ENCODE data around the gene C1QBP. TPM values are rescaled to one million over a fixed set of nuclear protein-coding genes. Genes with fewer than 3 reads are reported as not detected.

C1QBP gene
- total RNA-seq, 2 experiments from 2014 or later = 435 to 460 TPM

- CTCF ChIA-PET = interaction anchor here (1.0 kb wide), 1 partner anchor 31 kb away, joined by 5 read pairs; the partner anchor contains the start of gene C1QBP
- peaks cover 38% of the 10 kb centered on the region for H3K36me3 Mint-ChIP-seq (ENCODE audit: low read depth)
- intact Hi-C loops (cut with micrococcal nuclease) = no loop called here
- no peak for DNase-seq
- no peaks in the 10 kb centered on the region for H3K27me3 Mint-ChIP-seq (ENCODE audit: low read depth)
- H3K9me3 Mint-ChIP-seq = no peaks in the 10 kb centered on the region
- H3K4me3 Mint-ChIP-seq = no peak overlapping the region
- peaks cover 31% of the 10 kb centered on the region for H3K4me1 Mint-ChIP-seq (ENCODE audit: low read depth)
- no peak overlapping the region for H3K27ac Mint-ChIP-seq
These were observed 30.8 kb downstream of the C1QBP start for GRCh38 chr17:5408186-5408585.

GRCh38 chr17:5405400-5405799 lies 33.6 kb downstream of the C1QBP start:
- Mint-ChIP-seq H3K9me3 (no peaks in the 10 kb centered on the region), H3K27ac (no peak overlapping the region), H3K4me3 (no peak overlapping the region), H3K4me1 (ENCODE audit: low read depth) (peaks cover 13% of the 10 kb centered on the region), H3K36me3 (ENCODE audit: low read depth) (peaks cover 20% of the 10 kb centered on the region), H3K27me3 (ENCODE audit: low read depth) (no peaks in the 10 kb centered on the region)
- intact Hi-C loops (cut with micrococcal nuclease) = no loop called here
- no peak for DNase-seq
- CTCF ChIA-PET = interaction anchor here (0.6 kb wide), 1 partner anchor 18 kb away, joined by 3 read pairs; no protein-coding TSS in a partner anchor

- Mint-ChIP-seq H3K4me1 (ENCODE audit: low read depth) (peaks cover 3% of the 10 kb centered on the region), H3K27me3 (ENCODE audit: low read depth) (no peaks in the 10 kb centered on the region), H3K9me3 (no peaks in the 10 kb centered on the region), H3K4me3 (no peak overlapping the region), H3K36me3 (ENCODE audit: low read depth) (peaks cover 36% of the 10 kb centered on the region), H3K27ac (no peak overlapping the region)
- no peak for DNase-seq
- intact Hi-C loops (cut with micrococcal nuclease) = no loop called here
- CTCF ChIA-PET = no interaction called here
These were observed 39.2 kb downstream of the C1QBP start for GRCh38 chr17:5399767-5400166.

GRCh38 chr17:5396612-5397011 lies 42.3 kb downstream of the C1QBP start:
- Mint-ChIP-seq H3K36me3 (ENCODE audit: low read depth) (peaks cover 48% of the 10 kb centered on the region), H3K4me1 (ENCODE audit: low read depth) (peaks cover 3% of the 10 kb centered on the region), H3K27ac (no peak overlapping the region), H3K27me3 (ENCODE audit: low read depth) (no peaks in the 10 kb centered on the region), H3K4me3 (no peak overlapping the region), H3K9me3 (no peaks in the 10 kb centered on the region)
- CTCF ChIA-PET = no interaction called here
- no peak for DNase-seq
- intact Hi-C loops (cut with micrococcal nuclease) = no loop called here

- intact Hi-C loops (cut with micrococcal nuclease) = no loop called here
- H3K27ac Mint-ChIP-seq = no peak overlapping the region
- H3K4me1 Mint-ChIP-seq (ENCODE audit: low read depth) = peaks cover 9% of the 10 kb centered on the region
- CTCF ChIA-PET = interaction anchor here (1.3 kb wide), 1 partner anchor 20 kb away, joined by 3 read pairs; no protein-coding TSS in a partner anchor
- H3K9me3 Mint-ChIP-seq = no peaks in the 10 kb centered on the region
- no peak for DNase-seq
- H3K36me3 Mint-ChIP-seq (ENCODE audit: low read depth) = peaks cover 53% of the 10 kb centered on the region
- H3K27me3 Mint-ChIP-seq (ENCODE audit: low read depth) = no peaks in the 10 kb centered on the region
- no peak overlapping the region for H3K4me3 Mint-ChIP-seq
These were observed 47.3 kb downstream of the C1QBP start for GRCh38 chr17:5391678-5392077.

Other genes with a start within 250 kb of the C1QBP start
- gene ZNF594, start 247.3 kb downstream of the C1QBP start, total RNA-seq = 1 to 10 TPM; 3.9 to 4.1 TPM
- not detected for gene SCIMP, start 204.3 kb downstream of the C1QBP start, total RNA-seq
- 10 to 100 TPM; 57.9 to 59.3 TPM for gene RABEP1, start 156.9 kb downstream of the C1QBP start, total RNA-seq
- gene NUP88, start 19.5 kb downstream of the C1QBP start, total RNA-seq = 100 to 1,000 TPM; 115 to 131 TPM
- 10 to 100 TPM; 64.7 to 68.8 TPM for gene RPAIN, start 19.0 kb downstream of the C1QBP start, total RNA-seq
- gene DHX33, start 29.8 kb upstream of the C1QBP start, total RNA-seq = 10 to 100 TPM; 15.9 to 17.1 TPM
- 10 to 100 TPM; 40.7 to 46.4 TPM for gene DERL2, start 47.0 kb upstream of the C1QBP start, total RNA-seq
- gene MIS12, start 47.4 kb upstream of the C1QBP start, total RNA-seq = 10 to 100 TPM; 37.2 to 37.6 TPM
- gene NLRP1, start 145.4 kb upstream of the C1QBP start, total RNA-seq = 10 to 100 TPM; 44.9 to 49.4 TPM

All from activated naive CD4-positive, alpha-beta T cell treated with anti-CD3 and anti-CD28 coated beads for 36 hours (primary cell).